ENCODE measurements around the gene CCDC50.

CCDC50 gene

GRCh38 chr3:191431160-191431822 lies 102.1 kb downstream of the CCDC50 start:
- no peak for DNase-seq

GRCh38 chr3:191432162-191432561 lies 103.0 kb downstream of the CCDC50 start:
- no peak for DNase-seq

- DNase-seq: no peak
Observed at GRCh38 chr3:191434024-191434423, 104.8 kb downstream of the CCDC50 start.

GRCh38 chr3:191435981-191436380 lies 106.8 kb downstream of the CCDC50 start:
- DNase-seq: no peak

- no peak for DNase-seq
Observed at GRCh38 chr3:191438150-191438814, 109.1 kb downstream of the CCDC50 start.

- DNase-seq: no peak
Observed at GRCh38 chr3:191440532-191440931, 111.3 kb downstream of the CCDC50 start.

GRCh38 chr3:191441687-191442086 lies 112.5 kb downstream of the CCDC50 start:
- no peak for DNase-seq

GRCh38 chr3:191444569-191444968 lies 115.4 kb downstream of the CCDC50 start:
- no peak for DNase-seq

Data from NCI-H69 (cell line).